K562 (cell line): ENCODE measurements around the gene ELOVL1. TPM values are rescaled to one million over a fixed set of nuclear protein-coding genes. Genes with fewer than 3 reads are reported as not detected.

ENCODE experiments used
- ATAC-seq: fragments of 200-7000 bp; cut with Tn5 transposase; 3 replicates; pipeline ENCODE4 v1.9.1; 2020; ENCODE audit warnings: moderate library complexity
- BruUV-seq: library from RNA; stranded (reverse); fragments of 400-500 nt; replicated peaks from 2 replicates; lab custom pipeline; 2021; lab: Mats Ljungman, UMichigan
- CTCF ChIA-PET: fragments of 300-600 bp; formaldehyde crosslinking; extraction: SDS; loops from one replicate; lab custom pipeline; 2021; ENCODE audit warnings: low intra/inter-chr PET ratio; lab: Yijun Ruan, JAX
- POLR2A ChIA-PET: fragments of 300-600, 350-650 bp; sonication (Branson Sonifier 250); formaldehyde crosslinking; extraction: SDS; loops from one replicate; lab custom pipeline; 2021; ENCODE audit warnings: antibody characterized with exemption, inconsistent platforms; lab: Yijun Ruan, JAX
- DNase-seq, 4 experiments: peaks; one replicate each; pipeline versions ENCODE4 v3.0.0 to v3.0.0-alpha.2; 2011 to 2018; ENCODE audit warnings: low spot score in 3 of 4, mixed read lengths in 3 of 4; ENCODE audit errors: extremely low read depth in 1 of 4
- FAIRE-seq: peaks from 2 replicates; lab custom pipeline; 2011; peaks lifted over from hg19 to GRCh38; lab: Jason Lieb, UNC
- H2AFZ ChIP-seq: 2 replicates; pipeline ENCODE4 v1.6.0; 2011; ENCODE audit warnings: low read depth, low read length, control low read depth, inconsistent platforms
- H3K27ac ChIP-seq: fragments of 200-600 bp; 3 replicates; pipeline ENCODE4 v1.8.0; 2011; ENCODE audit warnings: low read depth, mild to moderate bottlenecking, control low read depth, inconsistent platforms, low read length, moderate library complexity, mixed read lengths; ENCODE audit errors: extremely low read depth
- H3K27me3 ChIP-seq, 2 experiments: fragments of 300-600 bp in 1 of 2; 2 replicates in 1 of 2; 3 replicates in 1 of 2; pipeline versions ENCODE4 v1.6.0 to v1.8.0; 2011; ENCODE audit warnings: inconsistent platforms in 2 of 2, low read length in 2 of 2, mild to moderate bottlenecking in 1 of 2, mixed read lengths in 1 of 2, moderate library complexity in 1 of 2; ENCODE audit not compliant: control insufficient read depth in 2 of 2, insufficient read depth in 2 of 2
- H3K36me3 ChIP-seq: fragments of 300-600 bp; 3 replicates; pipeline ENCODE4 v1.8.0; 2011; ENCODE audit warnings: mild to moderate bottlenecking, low read length, inconsistent platforms; ENCODE audit not compliant: control insufficient read depth, insufficient read depth
- H3K4me1 ChIP-seq, 2 experiments: fragments of 200-600 bp in 1 of 2; replicated peaks in 1 of 2; 2 replicates in 1 of 2; 3 replicates in 1 of 2; pipeline versions ENCODE4 v1.5.1 to v1.8.0; 2011; ENCODE audit warnings: inconsistent platforms in 2 of 2, low read length in 2 of 2, mild to moderate bottlenecking in 1 of 2, mixed read lengths in 1 of 2, moderate library complexity in 1 of 2; ENCODE audit not compliant: control insufficient read depth in 2 of 2, insufficient read depth in 2 of 2
- H3K4me2 ChIP-seq: 2 replicates; pipeline ENCODE4 v1.6.1; 2011; ENCODE audit warnings: low read length, control low read depth, inconsistent platforms, mixed read lengths; ENCODE audit not compliant: insufficient read depth
- H3K4me3 ChIP-seq: fragments of 200-600 bp; sonication (generic), shearing (Covaris generic); 2 replicates; pipeline ENCODE4 v1.5.1; 2016; ENCODE audit warnings: control low read depth, inconsistent platforms
- H3K79me2 ChIP-seq: fragments of 200-600 bp; 3 replicates; pipeline ENCODE4 v1.8.0; 2011; ENCODE audit warnings: low read length, inconsistent platforms; ENCODE audit not compliant: control insufficient read depth, insufficient read depth
- H3K9ac ChIP-seq, 2 experiments: 2 replicates each; pipeline versions ENCODE4 v1.6.0 to v1.6.1; 2011; ENCODE audit warnings: low read depth in 2 of 2, low read length in 2 of 2, control low read depth in 1 of 2, inconsistent platforms in 1 of 2, mild to moderate bottlenecking in 1 of 2, mixed read lengths in 1 of 2; ENCODE audit not compliant: insufficient read depth in 1 of 2
- H3K9me1 ChIP-seq: one replicate; pipeline ENCODE4 v1.6.0; 2011; ENCODE audit warnings: inconsistent platforms, mild to moderate bottlenecking, low read length, moderate library complexity; ENCODE audit not compliant: control insufficient read depth, insufficient read depth
- H3K9me3 ChIP-seq: replicated peaks from 2 replicates; pipeline ENCODE4 v1.5.1; 2011; ENCODE audit warnings: low read depth, low read length, inconsistent platforms; ENCODE audit not compliant: control insufficient read depth, insufficient read depth
- H4K20me1 ChIP-seq: replicated peaks from 2 replicates; pipeline ENCODE4 v1.6.1; 2011; ENCODE audit warnings: low read length, inconsistent platforms, mixed read lengths; ENCODE audit not compliant: control insufficient read depth, insufficient read depth
- BCOR ChIP-seq: fragments of 450-650 bp; IDR thresholded peaks from 2 replicates; pipeline ENCODE4 v1.6.1; 2016
- CC2D1A ChIP-seq: fragments of 450-650 bp; IDR thresholded peaks from 2 replicates; pipeline ENCODE4 v1.6.1; 2017; ENCODE audit warnings: mild to moderate bottlenecking
- CREM ChIP-seq: IDR thresholded peaks from 2 replicates; pipeline ENCODE4 v1.6.1; 2014; ENCODE audit warnings: antibody characterized with exemption, low read depth
- DPF2 ChIP-seq: fragments of 450-650 bp; IDR thresholded peaks from 2 replicates; pipeline ENCODE4 v1.6.1; 2016
- EHMT2 ChIP-seq: fragments of 450-650 bp; IDR thresholded peaks from 2 replicates; pipeline ENCODE4 v1.6.1; 2018; ENCODE audit warnings: antibody characterized with exemption
- FOSL1 ChIP-seq: fragments of 200-800 bp; sonication (Bioruptor generic); conservative IDR thresholded peaks from 2 replicates; pipeline ENCODE4 v1.6.1; 2016; ENCODE audit warnings: missing genetic modification characterization, missing compliant biosample characterization
- FOXP4 ChIP-seq: sonication (generic); formaldehyde crosslinking; IDR thresholded peaks from 2 replicates; pipeline ENCODE4 v1.8.0; 2022; ENCODE audit warnings: mild to moderate bottlenecking, missing genetic modification reagents, borderline replicate concordance
- HLTF ChIP-seq: fragments of 450-650 bp; IDR thresholded peaks from 2 replicates; pipeline ENCODE4 v1.6.1; 2016
- KDM1A ChIP-seq, 2 experiments: fragments of 450-650 bp; IDR thresholded peaks; 2 replicates each; pipeline ENCODE4 v1.6.1; 2016; ENCODE audit warnings: mild to moderate bottlenecking in 2 of 2
- MCM5 ChIP-seq: fragments of 450-650 bp; IDR thresholded peaks from 2 replicates; pipeline ENCODE4 v1.6.1; 2016; ENCODE audit warnings: low read depth
- MCM7 ChIP-seq, 2 experiments: fragments of 450-650 bp; IDR thresholded peaks; 2 replicates each; pipeline ENCODE4 v1.6.1; 2016 to 2018
- MEF2A ChIP-seq: IDR thresholded peaks from 2 replicates; pipeline ENCODE4 v1.6.1; 2011; ENCODE audit warnings: low read depth, mild to moderate bottlenecking, low read length, moderate library complexity; ENCODE audit not compliant: control insufficient read depth
- NR2C1 ChIP-seq, 2 experiments: fragments of 450-650 bp; IDR thresholded peaks; 2 replicates each; pipeline ENCODE4 v1.6.1; 2017; ENCODE audit warnings: mild to moderate bottlenecking in 2 of 2, antibody characterized with exemption in 1 of 2, inconsistent platforms in 1 of 2, missing compliant biosample characterization in 1 of 2, missing genetic modification characterization in 1 of 2
- POLR2AphosphoS2 ChIP-seq: IDR thresholded peaks from 2 replicates; pipeline ENCODE4 v1.6.1; 2012; ENCODE audit warnings: low read length, improper control_type of control experiment
- RBFOX2 ChIP-seq: fragments of 200-400 bp; formaldehyde crosslinking; IDR thresholded peaks from 2 replicates; pipeline ENCODE4 v1.6.1; 2017; ENCODE audit warnings: low read depth, mild to moderate bottlenecking, low read length, moderate library complexity
- RBM34 ChIP-seq: fragments of 200-400 bp; formaldehyde crosslinking; IDR thresholded peaks from 2 replicates; pipeline ENCODE4 v1.6.1; 2018; ENCODE audit warnings: low read length, borderline replicate concordance; ENCODE audit not compliant: insufficient read depth
- SIX5 ChIP-seq, 2 experiments: IDR thresholded peaks; 2 replicates each; pipeline ENCODE4 v1.6.1; 2011; ENCODE audit warnings: low read length in 2 of 2, borderline replicate concordance in 1 of 2, low read depth in 1 of 2, mild to moderate bottlenecking in 1 of 2, moderate library complexity in 1 of 2; ENCODE audit not compliant: insufficient read depth in 1 of 2
- SMARCA4 ChIP-seq: fragments of 450-650 bp; IDR thresholded peaks from 2 replicates; pipeline ENCODE4 v1.6.1; 2016
- SMARCE1 ChIP-seq: fragments of 450-650 bp; IDR thresholded peaks from 2 replicates; pipeline ENCODE4 v1.7.1; 2016; ENCODE audit warnings: mild to moderate bottlenecking
- SPI1 ChIP-seq: IDR thresholded peaks from 2 replicates; pipeline ENCODE4 v1.6.1; 2011; ENCODE audit warnings: low read depth, low read length, control low read depth, borderline replicate concordance
- STAT5B ChIP-seq: fragments of 250-450 bp; sonication (Bioruptor Pico); IDR thresholded peaks from 2 replicates; pipeline ENCODE4 v1.8.0; 2021; ENCODE audit warnings: mild to moderate bottlenecking, inconsistent platforms
- TCF7L2 ChIP-seq: fragments of 150-350 bp; IDR thresholded peaks from 2 replicates; pipeline ENCODE4 v1.6.1; 2016; ENCODE audit warnings: low read depth, mild to moderate bottlenecking, low read length, moderate library complexity
- ZNF146 ChIP-seq: IDR thresholded peaks from one replicate; pipeline ENCODE4 v1.6.1; 2018; ENCODE audit warnings: missing compliant biosample characterization; ENCODE audit not compliant: unreplicated experiment
- WGBS: fragments of 100-300 bp; shearing (Covaris generic); methylation state at CpG from one replicate; pipeline ENCODE4 v1.1.6; 2016; ENCODE audit warnings: low coverage, mixed read lengths; ENCODE audit not compliant: insufficient coverage; ENCODE audit errors: missing lambda C conversion rate; 5-methylcytosine and 5-hydroxymethylcytosine counted together
- in situ Hi-C: fragments of 300-500 bp; cut with MboI; formaldehyde crosslinking; loops from 4 replicates; pipeline ENCODE4 v1.15.0; 2018; ENCODE audit warnings: inconsistent platforms, mixed read lengths
- intact Hi-C: fragments of 100-400 bp; cut with micrococcal nuclease; formaldehyde crosslinking; loops from 2 replicates; pipeline ENCODE4 v1.14.2; 2022
- polyA plus RNA-seq, 8 experiments: library from polyadenylated mRNA; depleted of rRNA in 4 of 8; stranded (reverse) in 5 of 8; unstranded in 3 of 8; fragments of >200 nt; fragmentation: Nextera tagmentation in 2 of 8; fragmentation: Illumina TruSeq in 1 of 8; extraction: Ambion mirVana in 2 of 8; extraction: Trizol in 1 of 8; gene quantifications; 2 replicates each; pipeline versions ENCODE4 v1.2.1 to v1.2.3, GENCODE V29; 2011 to 2014; ENCODE audit warnings: inconsistent platforms in 1 of 8, missing spikeins in 1 of 8
- total RNA-seq, 7 experiments: library from RNA; depleted of rRNA in 6 of 7; stranded (reverse); fragments of >200 nt in 6 of 7; fragmentation: Illumina TruSeq in 2 of 7; extraction: Trizol in 2 of 7; gene quantifications; 2 replicates each; pipeline versions ENCODE4 v1.2.1 to v1.2.3, GENCODE V29; 2011 to 2021; ENCODE audit warnings: low replicate concordance in 1 of 7

Gene ELOVL1
- total and polyA plus RNA-seq, 9 of the 15 experiments (the other 6 are each of a cell fraction or from before 2014, with no cell fraction given): 51.0 to 157 (median 70.3) TPM

- TF ChIP-seq SIX5 (IDR thresholded peaks at IDR 0.05; ENCODE audit: borderline replicate concordance in 1 of 2, insufficient read depth in 1 of 2, low read depth in 1 of 2, low read length in 2 of 2): no peak
Observed at GRCh38 chr1:43322506-43322905, 45.3 kb downstream of the ELOVL1 start (continued).

GRCh38 chr1:43321331-43321891 lies 46.4 kb downstream of the ELOVL1 start:
- Histone ChIP-seq H3K4me3 (no peak overlapping the region), H3K27ac (no peak overlapping the region), H3K27me3 (peaks cover 4 to 18% of the 10 kb centered on the region in 2 experiments; a peak in 2 of 5 replicates), H2AFZ (no peak overlapping the region), H3K4me1 (peaks cover 3 to 11% of the 10 kb centered on the region in 2 experiments; a peak in 3 of 5 replicates), H3K79me2 (no peaks in the 10 kb centered on the region), H3K9me3 (peaks cover 6% of the 10 kb centered on the region; the same call in 1 of the 2 replicates), H3K36me3 (no peaks in the 10 kb centered on the region), H3K9ac (no peak overlapping the region), H4K20me1 (peaks cover 4% of the 10 kb centered on the region; the same call in 1 of the 2 replicates), H3K4me2 (no peak overlapping the region), H3K9me1 (no peaks in the 10 kb centered on the region)
- FAIRE-seq (no peak), DNase-seq (peak; percentile 41 to 61 (median 58)), ATAC-seq (peak; percentile 38; the same call in 2 of the 3 replicates)
- WGBS: 42% methylated on average over 15 of the region's 16 CpGs
- no TSS peak for BruUV-seq
- in situ Hi-C loops: no loop called here
- POLR2A ChIA-PET: interaction anchor here (1.1 to 1.5 kb wide), 4 partner anchors 9 to 14 kb away, joined by 4 to 10 read pairs (median 5); no protein-coding TSS in a partner anchor
- CTCF ChIA-PET: no interaction called here
- intact Hi-C loops: no loop called here
- no peak for TF ChIP-seq CC2D1A
- peak; percentile 53; the same call in 1 of the 2 replicates for TF ChIP-seq SMARCE1
- no peak for TF ChIP-seq MCM7 (IDR thresholded peaks at IDR 0.05)
- TF ChIP-seq BCOR: no peak
- no peak for TF ChIP-seq RBFOX2
- peak; percentile 38 to 39; a peak in 2 of 4 replicates for TF ChIP-seq KDM1A (IDR thresholded peaks at IDR 0.05)
- no peak for TF ChIP-seq POLR2AphosphoS2
- no peak for TF ChIP-seq STAT5B (CRISPR knock-in tag)
- 0 out of 2 replicates have a peak, but pooled peaks have one; percentile 31 for TF ChIP-seq FOXP4 (CRISPR knock-in tag)
- TF ChIP-seq DPF2: peak; percentile 56
- no peak for TF ChIP-seq TCF7L2
- no peak for TF ChIP-seq NR2C1 (IDR thresholded peaks at IDR 0.05)
- 0 out of 2 replicates have a peak, but pooled peaks have one; percentile 10 for TF ChIP-seq NR2C1 (tag; IDR thresholded peaks at IDR 0.05)
- no peak for TF ChIP-seq MEF2A
- TF ChIP-seq MCM5: no peak
- TF ChIP-seq CREM: peak; percentile 67
- no peak for TF ChIP-seq ZNF146 (CRISPR knock-in tag)
- peak; percentile 94 for TF ChIP-seq FOSL1 (tag)
- no peak for TF ChIP-seq EHMT2
- peak; percentile 32; the same call in 1 of the 2 replicates for TF ChIP-seq SMARCA4
- no peak for TF ChIP-seq HLTF
- no peak for TF ChIP-seq SPI1
- TF ChIP-seq RBM34: no peak
